Activated T-cell treated with anti-CD3 and anti-CD28 coated beads, Interleukin-2, amount 50 U/mL, for 24 hours (primary cell): ENCODE data around the gene APMAP.
A peak's percentile ranks its signal among the peaks of the same experiment; 100 is the strongest.
"Not testable (repeated sequence)": the region's sequence is repeated elsewhere in the genome, so short reads cannot be mapped to it uniquely, and the experiment has no call there.

Experiments used
- DNase-seq: peaks from one replicate; pipeline ENCODE4 v3.0.0-alpha.2; 2020
- H3K27ac Mint-ChIP-seq: 2 replicates; pipeline ENCODE4 v1.8.0; 2020; ENCODE audit warnings: mild to moderate bottlenecking, mixed read lengths
- H3K27me3 Mint-ChIP-seq: 2 replicates; pipeline ENCODE4 v1.8.0; 2020; ENCODE audit warnings: mixed read lengths
- H3K36me3 Mint-ChIP-seq: 2 replicates; pipeline ENCODE4 v1.8.0; 2020; ENCODE audit warnings: low read depth, mixed read lengths
- H3K4me1 Mint-ChIP-seq: 2 replicates; pipeline ENCODE4 v1.8.0; 2020; ENCODE audit warnings: low read depth, mixed read lengths
- H3K4me3 Mint-ChIP-seq: 2 replicates; pipeline ENCODE4 v1.8.0; 2020; ENCODE audit warnings: mild to moderate bottlenecking, moderate library complexity, mixed read lengths
- H3K9me3 Mint-ChIP-seq: 2 replicates; pipeline ENCODE4 v1.8.0; 2020; ENCODE audit warnings: mixed read lengths

Gene APMAP

DNA sequence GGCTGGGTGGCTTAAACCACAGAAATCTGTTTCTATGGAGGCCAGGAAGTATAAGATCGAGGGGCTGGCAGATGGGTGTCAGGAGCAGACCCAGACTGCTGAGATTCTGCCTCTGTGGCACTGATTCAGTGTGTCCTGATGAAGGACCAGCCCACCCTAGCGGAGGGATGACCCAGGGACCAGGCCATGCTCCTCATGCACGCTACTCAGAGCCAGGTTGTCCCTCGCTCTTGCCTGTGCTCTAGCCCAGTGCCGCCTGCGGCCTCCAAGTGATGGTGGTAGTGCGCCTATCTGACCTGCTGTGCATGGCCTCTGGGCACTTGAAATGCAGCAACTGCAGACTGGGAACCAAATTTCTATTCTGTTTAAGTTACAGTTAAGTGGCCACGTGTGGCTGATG is 13.1 kb upstream of the APMAP start:
- Mint-ChIP-seq H3K4me1 (peaks cover under 1% of the 10 kb centered on the region), H3K36me3 (peaks cover 77% of the 10 kb centered on the region), H3K27me3 (no peaks in the 10 kb centered on the region), H3K4me3 (no peak overlapping the region), H3K27ac (no peak overlapping the region), H3K9me3 (no peaks in the 10 kb centered on the region)
- DNase-seq, result peak; percentile 12

DNA sequence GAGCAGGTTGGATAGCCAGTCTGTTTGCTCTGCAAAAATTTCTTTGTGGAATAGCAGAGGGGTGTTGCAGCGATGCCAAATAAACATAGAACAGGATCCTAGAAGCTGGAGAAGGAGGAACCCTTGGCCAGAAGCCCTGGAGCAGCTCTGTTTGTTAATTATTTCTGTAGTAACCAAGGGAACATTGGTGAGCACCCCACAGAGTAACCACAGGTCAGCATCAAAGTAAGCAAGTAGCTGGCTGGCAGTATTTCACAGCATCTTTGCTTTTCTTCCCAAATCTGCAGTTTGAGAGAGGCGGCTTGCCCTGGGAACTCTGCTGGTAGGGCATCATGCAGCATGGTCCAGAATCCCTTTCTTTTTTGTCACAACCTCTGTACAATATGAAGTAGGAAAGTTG is 12.7 kb upstream of the APMAP start:
- peaks cover 74% of the 10 kb centered on the region for H3K36me3 Mint-ChIP-seq
- no peaks in the 10 kb centered on the region for H3K9me3 Mint-ChIP-seq
- H3K27me3 Mint-ChIP-seq, result no peaks in the 10 kb centered on the region
- peaks cover 5% of the 10 kb centered on the region for H3K4me1 Mint-ChIP-seq
- DNase-seq, result no peak
- H3K27ac Mint-ChIP-seq, result no peak overlapping the region
- no peak overlapping the region for H3K4me3 Mint-ChIP-seq

GRCh38 chr20:25003002-25003401 is 10.5 kb upstream of the APMAP start:
- no peak overlapping the region for H3K4me3 Mint-ChIP-seq
- DNase-seq, result no peak
- H3K36me3 Mint-ChIP-seq, result peaks cover 51% of the 10 kb centered on the region
- H3K27ac Mint-ChIP-seq, result no peak overlapping the region
- H3K27me3 Mint-ChIP-seq, result no peaks in the 10 kb centered on the region
- no peaks in the 10 kb centered on the region for H3K9me3 Mint-ChIP-seq
- peaks cover 8% of the 10 kb centered on the region for H3K4me1 Mint-ChIP-seq

DNA sequence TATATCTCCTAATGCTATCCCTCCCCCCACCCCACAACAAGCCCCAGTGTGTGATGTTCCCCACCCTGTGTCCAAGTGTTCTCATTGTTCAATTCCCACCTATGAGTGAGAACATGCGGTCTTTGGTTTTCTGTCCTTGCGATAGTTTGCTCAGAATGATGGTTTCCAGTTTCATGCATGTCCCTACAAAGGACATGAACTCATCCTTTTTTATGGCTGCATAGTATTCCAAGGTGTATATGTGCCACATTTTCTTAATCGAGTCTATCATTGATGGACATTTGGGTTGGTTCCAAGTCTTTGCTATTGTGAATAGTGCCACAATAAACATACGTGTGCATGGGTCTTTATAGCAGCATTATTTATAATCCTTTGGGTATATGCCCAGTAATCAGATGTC is 8.8 kb upstream of the APMAP start:
- H3K27ac Mint-ChIP-seq, H3K27me3 Mint-ChIP-seq, DNase-seq, H3K4me1 Mint-ChIP-seq, H3K4me3 Mint-ChIP-seq, H3K9me3 Mint-ChIP-seq: not testable (repeated sequence)
- peaks cover 35% of the 10 kb centered on the region for H3K36me3 Mint-ChIP-seq

DNA sequence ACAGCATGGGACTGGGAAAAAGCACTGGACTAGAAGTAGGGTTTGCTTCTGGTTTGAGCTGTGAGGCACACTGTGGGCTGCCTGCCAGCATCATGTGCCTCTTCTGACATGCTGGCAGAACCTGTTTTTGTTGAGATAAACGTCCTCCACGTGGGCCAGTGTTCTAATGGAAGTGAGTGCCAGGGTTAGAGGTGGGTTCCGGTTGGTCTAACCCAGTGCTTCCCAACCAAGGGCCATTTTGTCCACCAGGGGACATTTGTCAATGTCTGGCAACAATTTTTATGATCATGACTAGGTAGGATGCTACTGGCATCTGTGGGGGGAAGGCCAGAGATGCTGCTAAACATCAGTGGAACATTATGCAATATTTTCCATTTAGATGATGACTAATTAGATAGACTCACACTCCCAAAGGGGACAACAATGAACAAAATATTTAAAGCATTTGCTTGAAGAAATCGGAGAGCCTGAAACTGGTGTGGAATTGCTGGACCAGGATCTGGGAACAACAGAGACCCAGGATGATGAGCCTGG is 7.8 kb upstream of the APMAP start:
- Mint-ChIP-seq H3K9me3 (no peaks in the 10 kb centered on the region), H3K4me1 (peaks cover 8% of the 10 kb centered on the region), H3K27me3 (no peaks in the 10 kb centered on the region), H3K4me3 (no peak overlapping the region), H3K36me3 (peaks cover 25% of the 10 kb centered on the region), H3K27ac (peak overlapping the region; percentile 35)
- DNase-seq, result peak; percentile 26

GRCh38 chr20:24999568-24999967 is 7.0 kb upstream of the APMAP start:
- Mint-ChIP-seq H3K9me3 (no peaks in the 10 kb centered on the region), H3K4me3 (no peak overlapping the region), H3K27ac (no peak overlapping the region), H3K27me3 (no peaks in the 10 kb centered on the region), H3K4me1 (peaks cover 15% of the 10 kb centered on the region), H3K36me3 (peaks cover 20% of the 10 kb centered on the region)
- peak; percentile 20 for DNase-seq

- Mint-ChIP-seq H3K27me3 (no peaks in the 10 kb centered on the region), H3K9me3 (no peaks in the 10 kb centered on the region), H3K27ac (no peak overlapping the region), H3K4me1 (peaks cover 21% of the 10 kb centered on the region), H3K4me3 (no peak overlapping the region), H3K36me3 (peaks cover 14% of the 10 kb centered on the region)
- DNase-seq, result peak; percentile 20
These were observed 6.3 kb upstream of the APMAP start for GRCh38 chr20:24998631-24999445.

GRCh38 chr20:24998121-24998520 is 5.6 kb upstream of the APMAP start:
- Mint-ChIP-seq H3K9me3 (no peaks in the 10 kb centered on the region), H3K36me3 (peaks cover 10% of the 10 kb centered on the region)
- DNase-seq, result no peak

DNA sequence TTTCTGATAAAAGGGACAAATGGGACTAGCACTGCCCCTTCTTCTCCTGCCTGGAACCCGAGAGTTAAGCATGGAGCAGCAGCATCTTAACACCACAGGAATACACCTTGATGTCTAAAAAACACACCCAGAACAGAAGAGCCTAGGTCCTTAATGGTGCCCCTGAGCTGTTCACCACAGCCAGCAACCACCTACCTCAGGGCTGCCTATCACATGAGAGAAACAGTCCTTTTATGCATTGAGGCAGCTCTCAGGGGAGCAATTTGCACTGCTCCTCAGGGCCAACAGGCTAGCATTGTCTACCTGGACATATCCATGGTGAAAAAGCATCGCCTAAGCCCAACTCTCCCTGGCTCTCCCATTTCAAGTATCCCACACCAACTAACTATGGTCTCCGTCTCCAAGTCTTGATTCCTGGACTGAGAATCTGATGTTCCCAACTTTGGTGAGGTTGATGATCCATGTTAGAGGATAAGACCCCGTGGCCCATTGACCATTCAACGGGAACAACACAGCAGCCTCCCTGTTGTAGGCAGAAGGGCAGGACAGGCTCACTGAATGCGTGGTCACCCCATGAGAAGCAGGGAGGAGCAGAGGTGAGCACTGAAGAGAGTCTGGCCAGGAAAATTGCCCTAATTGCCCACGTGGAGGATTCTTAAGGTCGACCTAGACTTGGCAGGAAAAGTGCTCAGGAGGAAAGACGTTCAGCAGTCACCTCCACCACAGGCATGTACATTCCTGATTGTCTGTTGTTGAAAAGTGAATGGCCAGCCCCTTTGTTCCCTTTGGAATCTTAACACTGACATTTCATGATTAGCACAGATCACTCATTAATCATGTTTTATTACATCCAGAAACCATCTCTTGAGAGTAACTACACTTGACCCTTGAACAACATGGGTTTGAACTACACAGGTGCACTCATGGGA is 4.2 kb upstream of the APMAP start:
- peak; percentile 14 for DNase-seq
- Mint-ChIP-seq H3K27ac (no peak overlapping the region), H3K27me3 (no peaks in the 10 kb centered on the region), H3K4me1 (peaks cover 33% of the 10 kb centered on the region), H3K4me3 (no peak overlapping the region), H3K9me3 (no peaks in the 10 kb centered on the region), H3K36me3 (peaks cover 13% of the 10 kb centered on the region)

More at GRCh38 chr20:24998121-24998520, 5.6 kb upstream of the APMAP start:
- Mint-ChIP-seq H3K4me1 (peaks cover 28% of the 10 kb centered on the region), H3K27me3 (no peaks in the 10 kb centered on the region), H3K4me3 (no peak overlapping the region), H3K27ac (no peak overlapping the region)

GRCh38 chr20:24995741-24996448 is 3.3 kb upstream of the APMAP start:
- no peak overlapping the region for H3K4me3 Mint-ChIP-seq
- DNase-seq, result peak; percentile 24
- H3K4me1 Mint-ChIP-seq, result peaks cover 41% of the 10 kb centered on the region
- no peak overlapping the region for H3K27ac Mint-ChIP-seq
- no peaks in the 10 kb centered on the region for H3K9me3 Mint-ChIP-seq
- peaks cover 19% of the 10 kb centered on the region for H3K36me3 Mint-ChIP-seq
- H3K27me3 Mint-ChIP-seq, result no peaks in the 10 kb centered on the region

DNA sequence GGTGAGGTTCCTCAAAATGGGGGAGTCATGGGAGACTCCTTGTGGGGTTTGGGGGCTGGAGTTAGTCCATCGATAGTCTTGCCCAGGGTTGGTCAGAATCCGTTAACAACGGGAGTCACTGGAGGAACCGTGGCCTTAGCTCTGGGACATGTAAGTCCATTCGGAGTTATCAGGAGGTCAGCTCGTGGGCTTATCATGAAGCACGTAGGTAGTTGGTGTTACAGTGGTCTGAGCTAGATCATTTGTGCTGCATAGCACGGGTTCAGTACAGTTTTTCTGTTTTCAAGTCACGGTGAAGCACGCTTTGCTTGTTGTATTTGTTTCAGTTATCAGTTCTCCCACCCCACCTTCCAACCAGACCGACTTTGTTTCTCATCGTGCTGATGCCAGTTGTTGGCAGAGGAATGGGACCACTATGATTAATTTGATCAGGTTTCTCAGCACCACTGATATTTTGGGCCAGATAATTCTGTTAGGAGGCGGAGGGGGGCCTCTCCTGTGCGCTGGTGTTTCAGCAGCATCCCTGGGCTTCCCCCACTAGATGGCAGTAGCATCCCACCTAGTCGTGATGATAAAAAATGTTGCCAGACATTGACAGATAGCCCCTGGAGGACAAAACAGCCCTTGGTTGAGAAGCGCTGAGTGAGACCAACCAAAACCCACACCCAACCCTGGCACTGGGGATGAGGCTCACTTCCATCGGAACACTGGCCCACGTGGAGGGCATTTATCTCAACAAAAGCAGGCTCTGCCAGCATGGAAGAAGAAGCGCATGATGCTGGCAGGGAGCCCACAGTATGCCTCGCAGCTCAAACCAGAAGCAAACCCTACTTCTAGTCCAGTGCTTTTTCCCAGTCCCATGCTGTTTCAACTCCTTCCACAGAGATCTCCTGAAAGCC is 2.2 kb upstream of the APMAP start:
- no peaks in the 10 kb centered on the region for H3K9me3 Mint-ChIP-seq
- DNase-seq, result peak; percentile 86
- peaks cover 29% of the 10 kb centered on the region for H3K36me3 Mint-ChIP-seq
- H3K27me3 Mint-ChIP-seq, result no peaks in the 10 kb centered on the region
- H3K27ac Mint-ChIP-seq, result peak overlapping the region; percentile 30
- peaks cover 44% of the 10 kb centered on the region for H3K4me1 Mint-ChIP-seq
- no peak overlapping the region for H3K4me3 Mint-ChIP-seq

GRCh38 chr20:24994186-24994465 is 1.6 kb upstream of the APMAP start:
- Mint-ChIP-seq H3K27me3 (no peaks in the 10 kb centered on the region), H3K27ac (peak overlapping the region; percentile 19), H3K36me3 (peaks cover 35% of the 10 kb centered on the region), H3K9me3 (no peaks in the 10 kb centered on the region), H3K4me1 (peaks cover 50% of the 10 kb centered on the region), H3K4me3 (no peak overlapping the region)
- no peak for DNase-seq

- Mint-ChIP-seq H3K9me3 (no peaks in the 10 kb centered on the region), H3K36me3 (peaks cover 40% of the 10 kb centered on the region), H3K27me3 (no peaks in the 10 kb centered on the region), H3K4me1 (peaks cover 55% of the 10 kb centered on the region), H3K4me3 (peak overlapping the region; percentile 98), H3K27ac (peak overlapping the region; percentile 96)
- DNase-seq, result peak; percentile 24
These were observed 1.0 kb upstream of the APMAP start for GRCh38 chr20:24993337-24994185.
